Naive thymus-derived CD8-positive, alpha-beta T cell (primary cell): ENCODE measurements around the gene PANK4. TPM values are rescaled to one million over a fixed set of nuclear protein-coding genes. Genes with fewer than 3 reads are reported as not detected.
"Not testable (repeated sequence)": the region's sequence is repeated elsewhere in the genome, so short reads cannot be mapped to it uniquely, and the experiment has no call there.

Experiments
- ATAC-seq, 2 donors: fragments of 150-1000 bp; cut with Tn5 transposase in 1 of 2; sonication (Bioruptor Pico), chemical (Tn5 transposase) in 1 of 2; 1 replicate in 1 of 2; 2 replicates in 1 of 2; pipeline ENCODE4 v1.10.0; 2021; ENCODE audit warnings: mild to moderate bottlenecking in 2 of 2, moderate library complexity in 2 of 2
- POLR2A ChIA-PET: fragments of 350-600 bp; sonication (Branson Sonifier 250); formaldehyde crosslinking; loops from one replicate; lab custom pipeline; 2021; ENCODE audit warnings: antibody characterized with exemption; lab: Charles Lee
- DNase-seq, 10 donors: peaks; one replicate each; pipeline versions ENCODE4 v3.0.0 to v3.0.0-alpha.2; 2020 to 2022
- H3K27ac Mint-ChIP-seq, 10 donors: one replicate each; pipeline ENCODE4 v1.8.0; 2020 to 2022; ENCODE audit warnings: mild to moderate bottlenecking in 10 of 10, mixed read lengths in 10 of 10, moderate library complexity in 4 of 10, inconsistent platforms in 1 of 10
- H3K27me3 Mint-ChIP-seq, 5 donors: one replicate each; pipeline ENCODE4 v1.8.0; 2021 to 2022; ENCODE audit warnings: mixed read lengths in 5 of 5
- H3K36me3 Mint-ChIP-seq, 3 donors: one replicate each; pipeline ENCODE4 v1.8.0; 2020 to 2022; ENCODE audit warnings: mixed read lengths in 3 of 3, mild to moderate bottlenecking in 2 of 3, inconsistent platforms in 1 of 3
- H3K4me1 Mint-ChIP-seq, 4 donors: one replicate each; pipeline ENCODE4 v1.8.0; 2021 to 2022; ENCODE audit warnings: mixed read lengths in 4 of 4
- H3K4me3 Mint-ChIP-seq, 10 donors: one replicate each; pipeline ENCODE4 v1.8.0; 2020 to 2022; ENCODE audit warnings: mild to moderate bottlenecking in 10 of 10, mixed read lengths in 10 of 10, moderate library complexity in 6 of 10, inconsistent platforms in 1 of 10
- H3K9me3 Mint-ChIP-seq, 9 donors: one replicate each; pipeline ENCODE4 v1.8.0; 2020 to 2022; ENCODE audit warnings: mixed read lengths in 9 of 9, mild to moderate bottlenecking in 3 of 9, inconsistent platforms in 1 of 9, moderate library complexity in 1 of 9
- polyA plus RNA-seq, 3 donors: library from polyadenylated mRNA; unstranded; fragments of 300-500 nt; fragmentation: Illumina TruSeq; gene quantifications; one replicate each; pipeline ENCODE4 v1.2.3, GENCODE V29; 2021
- total RNA-seq, 8 experiments: library from RNA in 2 of 8; stranded (reverse) in 2 of 8; gene quantifications; one replicate each; pipeline ENCODE4 v1.2.3 and lab custom pipeline; 2021 to 2026

The PANK4 gene
- total and polyA plus RNA-seq, 5 experiments from 2014 or later: 9.0 to 155 (median 31.7) TPM

DNA sequence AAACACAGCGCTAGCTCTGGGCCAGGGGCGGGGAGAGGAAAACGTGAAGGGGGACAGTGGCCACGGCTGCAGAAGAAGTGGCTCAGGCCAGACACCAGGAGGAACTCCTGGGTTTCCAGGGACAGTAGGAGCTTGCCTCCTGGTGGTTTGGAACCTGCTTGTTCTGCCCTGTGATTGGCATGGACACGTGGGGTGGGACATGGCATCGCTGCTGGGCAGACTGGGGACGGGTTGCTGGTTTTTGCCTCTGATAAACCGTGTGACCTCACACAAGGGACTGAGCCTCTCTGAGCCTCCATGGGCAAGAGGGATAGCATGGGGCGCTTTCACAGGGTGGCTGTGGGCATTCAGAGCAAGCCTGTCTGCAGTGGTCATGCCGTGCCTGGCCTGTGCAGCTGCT is 57.9 kb downstream of the PANK4 start:
- POLR2A ChIA-PET: no interaction called here
- ATAC-seq (no peak), DNase-seq (no peak)
- Mint-ChIP-seq H3K4me3 (no peak overlapping the region), H3K36me3 (no peaks in the 10 kb centered on the region), H3K27ac (no peak overlapping the region), H3K4me1 (peaks cover 4 to 7% (median 5%) of the 10 kb centered on the region in 4 donors), H3K9me3 (no peaks in the 10 kb centered on the region), H3K27me3 (peaks cover 0 to 13% (median 6%) of the 10 kb centered on the region in 5 donors)

DNA sequence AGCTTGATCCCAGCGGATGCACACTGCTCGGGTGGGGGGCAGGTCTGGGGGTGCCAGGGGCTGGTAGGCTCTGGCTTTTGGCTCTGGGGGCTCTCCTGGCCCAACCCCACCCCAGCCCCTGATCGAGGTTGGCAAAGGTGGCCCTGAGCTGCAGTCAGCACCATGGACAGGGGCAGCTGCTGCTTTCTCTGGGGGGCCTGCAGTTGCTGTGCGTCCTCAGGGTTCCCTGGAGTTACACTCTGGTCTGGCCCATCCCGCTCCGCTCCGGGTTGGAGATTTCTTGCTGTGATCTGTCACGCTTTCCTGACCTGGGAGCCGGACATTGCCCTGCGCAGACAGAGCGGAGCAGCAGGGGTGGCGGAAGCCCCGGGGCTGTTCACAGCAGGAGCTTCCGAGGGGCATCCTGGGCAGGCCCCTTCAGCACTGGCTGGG is 58.3 kb downstream of the PANK4 start:
- POLR2A ChIA-PET: interaction anchor here (0.5 kb wide), 1 partner anchor 391 kb away, joined by 3 read pairs; no protein-coding TSS in a partner anchor
- H3K4me3 Mint-ChIP-seq: no peak overlapping the region
- DNase-seq (peak; percentile 26 to 73 (median 56)), ATAC-seq (peak; percentile 63 to 76)
- H3K27me3 Mint-ChIP-seq: peaks cover 0 to 13% (median 6%) of the 10 kb centered on the region in 5 donors
- no peak overlapping the region for H3K27ac Mint-ChIP-seq
- peaks cover 4 to 7% (median 5%) of the 10 kb centered on the region in 4 donors for H3K4me1 Mint-ChIP-seq
- no peaks in the 10 kb centered on the region for H3K9me3 Mint-ChIP-seq
- no peaks in the 10 kb centered on the region for H3K36me3 Mint-ChIP-seq

DNA sequence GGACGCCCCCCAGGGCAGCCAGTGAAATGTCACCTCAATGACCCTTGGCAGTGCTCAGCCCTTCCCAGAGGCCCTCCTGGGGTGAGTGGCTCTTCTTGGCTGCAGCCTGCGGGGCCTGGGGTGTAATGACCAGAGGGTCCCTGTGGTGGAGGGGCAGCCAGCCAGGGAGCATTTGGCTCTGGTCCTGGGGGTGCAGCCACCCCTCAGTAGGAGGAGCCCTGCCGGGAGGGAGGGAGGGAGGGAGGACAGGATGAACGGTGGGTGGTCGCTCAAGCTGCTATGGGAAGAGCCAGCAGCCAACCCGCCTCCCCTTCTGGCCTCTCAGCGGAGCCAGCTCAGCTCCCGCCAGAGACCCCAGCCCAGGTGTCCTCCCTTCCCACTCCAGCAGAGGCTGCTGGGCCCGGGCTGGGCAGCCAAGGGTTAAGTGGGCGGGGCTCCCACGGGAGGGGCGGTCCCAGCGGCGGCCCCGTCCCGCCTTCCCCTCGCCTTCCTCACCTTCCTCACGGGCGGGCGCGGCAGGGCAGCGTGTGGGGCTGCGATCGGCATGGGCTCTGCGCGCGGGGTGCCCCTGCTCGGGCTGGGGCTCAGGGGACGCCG is 59.3 kb downstream of the PANK4 start:
- ATAC-seq: peak; percentile 29 to 72
- Mint-ChIP-seq H3K9me3 (no peaks in the 10 kb centered on the region), H3K4me1 (peaks cover 4 to 7% (median 5%) of the 10 kb centered on the region in 4 donors), H3K36me3 (no peaks in the 10 kb centered on the region), H3K27ac (no peak overlapping the region), H3K27me3 (peaks cover 0 to 16% (median 6%) of the 10 kb centered on the region in 5 donors), H3K4me3 (no peak overlapping the region)
- DNase-seq: peak in 5 of 10 donors; percentile 5 to 39 (median 15)
- POLR2A ChIA-PET: no interaction called here

DNA sequence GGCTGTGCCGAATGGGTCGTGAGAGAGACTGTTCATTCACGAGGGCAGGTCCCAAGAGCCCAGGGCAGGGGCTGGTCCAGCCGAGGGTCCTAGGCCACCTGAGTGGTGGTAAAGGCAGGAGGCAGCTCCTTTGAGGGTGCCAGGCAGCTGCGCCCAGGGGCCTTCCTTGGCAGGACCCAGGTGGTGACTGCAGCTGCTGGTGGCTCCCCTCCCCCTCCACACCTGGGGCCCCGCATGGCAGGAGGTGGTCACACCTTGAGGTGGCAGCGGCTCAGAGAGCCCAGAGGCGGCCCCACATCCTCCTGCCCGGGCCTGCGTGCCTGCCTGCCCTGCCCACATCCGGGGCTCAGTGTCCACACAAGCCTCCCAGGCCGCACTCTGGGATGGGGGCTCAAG is 60.1 kb downstream of the PANK4 start:
- peak overlapping the region in 2 of 10 donors; percentile 16 to 22 for H3K4me3 Mint-ChIP-seq
- DNase-seq (no peak), ATAC-seq (no peak)
- H3K9me3 Mint-ChIP-seq: no peaks in the 10 kb centered on the region
- H3K27ac Mint-ChIP-seq: no peak overlapping the region
- peaks cover 0 to 16% (median 6%) of the 10 kb centered on the region in 5 donors for H3K27me3 Mint-ChIP-seq
- peaks cover 0 to 2% (median 0%) of the 10 kb centered on the region in 3 donors for H3K36me3 Mint-ChIP-seq
- POLR2A ChIA-PET: no interaction called here
- H3K4me1 Mint-ChIP-seq: peaks cover 4 to 10% (median 5%) of the 10 kb centered on the region in 4 donors

DNA sequence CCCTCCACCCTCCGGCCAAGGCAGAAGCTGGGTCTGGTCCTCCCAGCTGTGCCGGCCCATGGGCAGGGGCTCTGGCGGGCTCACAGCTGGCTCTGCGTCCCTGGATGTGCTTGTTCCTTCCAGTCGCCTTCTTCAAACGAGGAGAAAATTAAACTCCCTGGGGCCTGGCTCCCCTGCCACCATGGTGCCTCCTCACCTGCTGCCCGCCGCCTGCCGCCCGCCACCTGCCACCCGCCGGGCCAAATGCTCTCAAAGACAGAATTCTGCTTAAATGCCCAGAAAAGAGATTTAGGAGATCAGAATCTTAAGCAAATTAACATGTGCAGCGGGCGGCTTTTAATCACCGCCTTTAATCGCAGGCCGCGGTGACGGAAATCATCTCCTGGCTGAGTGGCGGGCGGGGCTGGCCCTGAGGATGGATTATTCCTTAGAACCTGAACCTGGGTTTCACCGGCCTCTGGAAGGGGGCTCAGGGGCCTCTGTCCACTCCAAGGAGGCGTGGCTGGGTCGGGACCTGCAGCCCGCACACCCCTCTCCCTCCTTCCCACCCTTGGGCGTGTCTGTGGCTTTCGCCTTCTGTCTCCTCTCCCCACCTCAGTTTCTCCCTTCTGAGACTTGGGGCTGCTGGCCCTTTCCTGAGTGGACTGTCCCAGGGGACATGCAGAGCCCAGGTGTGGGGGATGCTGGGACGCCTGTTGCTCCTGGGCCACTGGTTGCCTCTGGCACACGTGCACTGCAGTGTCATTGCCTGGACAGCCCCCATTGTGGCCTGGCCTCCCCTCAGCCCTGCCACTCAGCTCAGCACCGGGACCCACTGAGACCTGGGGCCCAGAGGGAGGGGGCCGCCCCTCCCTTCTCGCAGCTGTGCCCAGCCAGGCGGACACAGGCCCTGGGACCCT is 60.8 kb downstream of the PANK4 start:
- no peak overlapping the region for H3K27ac Mint-ChIP-seq
- H3K27me3 Mint-ChIP-seq: peaks cover 0 to 16% (median 6%) of the 10 kb centered on the region in 5 donors
- H3K36me3 Mint-ChIP-seq: peaks cover 0 to 2% (median 0%) of the 10 kb centered on the region in 3 donors
- no peak overlapping the region for H3K4me3 Mint-ChIP-seq
- no peak for DNase-seq
- POLR2A ChIA-PET: no interaction called here
- no peak for ATAC-seq
- peaks cover 4 to 10% (median 5%) of the 10 kb centered on the region in 4 donors for H3K4me1 Mint-ChIP-seq
- H3K9me3 Mint-ChIP-seq: no peaks in the 10 kb centered on the region

DNA sequence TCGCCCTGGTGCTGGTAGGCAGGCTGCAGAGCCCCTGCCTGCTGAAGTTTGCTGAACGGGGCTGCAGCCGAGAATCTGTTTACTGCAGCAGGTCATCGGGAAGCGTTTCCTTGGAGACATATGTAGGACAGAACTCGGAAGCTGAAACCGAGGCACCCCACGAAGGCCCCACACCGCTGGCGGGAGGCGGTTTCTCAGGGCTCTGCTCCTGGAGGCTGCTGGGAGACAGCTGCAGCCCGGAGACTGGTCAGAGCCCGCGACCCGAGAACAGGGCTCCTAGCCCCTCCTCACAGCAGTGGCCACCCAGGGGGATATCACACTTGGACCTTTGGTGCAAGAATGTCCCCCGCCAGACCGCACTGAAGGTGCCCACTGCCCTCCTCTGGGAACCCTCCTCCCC is 63.0 kb downstream of the PANK4 start:
- Mint-ChIP-seq H3K27me3 (peaks cover 0 to 16% (median 4%) of the 10 kb centered on the region in 5 donors), H3K27ac (no peak overlapping the region), H3K4me3 (no peak overlapping the region), H3K4me1 (peaks cover 2 to 10% (median 7%) of the 10 kb centered on the region in 4 donors), H3K36me3 (peaks cover 0 to 2% (median 0%) of the 10 kb centered on the region in 3 donors), H3K9me3 (no peaks in the 10 kb centered on the region)
- ATAC-seq (no peak), DNase-seq (no peak)
- POLR2A ChIA-PET: interaction anchor here (0.5 kb wide), 1 partner anchor 85 kb away, joined by 3 read pairs; no protein-coding TSS in a partner anchor

DNA sequence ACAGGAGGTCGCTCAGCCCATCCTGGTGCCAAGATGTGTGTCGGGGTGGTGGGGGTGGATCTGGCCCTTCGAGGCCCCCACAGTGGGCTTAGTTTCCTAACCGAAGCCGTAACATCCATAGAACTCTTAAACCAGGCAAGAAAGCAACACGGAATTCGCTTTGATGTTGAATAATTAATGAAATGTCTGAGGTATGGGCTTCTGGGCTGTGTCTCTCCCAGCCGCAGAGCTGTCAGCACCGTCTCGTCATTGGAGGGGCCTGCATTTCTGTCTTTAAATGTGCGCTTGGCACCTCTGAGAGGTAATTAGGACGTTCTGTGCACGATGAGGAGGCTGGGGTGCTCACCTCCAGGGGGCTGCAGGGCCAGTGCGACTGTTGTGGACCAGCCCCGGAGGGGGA is 63.6 kb downstream of the PANK4 start:
- ATAC-seq: no peak
- H3K4me1 Mint-ChIP-seq: peaks cover 2 to 10% (median 7%) of the 10 kb centered on the region in 4 donors

DNA sequence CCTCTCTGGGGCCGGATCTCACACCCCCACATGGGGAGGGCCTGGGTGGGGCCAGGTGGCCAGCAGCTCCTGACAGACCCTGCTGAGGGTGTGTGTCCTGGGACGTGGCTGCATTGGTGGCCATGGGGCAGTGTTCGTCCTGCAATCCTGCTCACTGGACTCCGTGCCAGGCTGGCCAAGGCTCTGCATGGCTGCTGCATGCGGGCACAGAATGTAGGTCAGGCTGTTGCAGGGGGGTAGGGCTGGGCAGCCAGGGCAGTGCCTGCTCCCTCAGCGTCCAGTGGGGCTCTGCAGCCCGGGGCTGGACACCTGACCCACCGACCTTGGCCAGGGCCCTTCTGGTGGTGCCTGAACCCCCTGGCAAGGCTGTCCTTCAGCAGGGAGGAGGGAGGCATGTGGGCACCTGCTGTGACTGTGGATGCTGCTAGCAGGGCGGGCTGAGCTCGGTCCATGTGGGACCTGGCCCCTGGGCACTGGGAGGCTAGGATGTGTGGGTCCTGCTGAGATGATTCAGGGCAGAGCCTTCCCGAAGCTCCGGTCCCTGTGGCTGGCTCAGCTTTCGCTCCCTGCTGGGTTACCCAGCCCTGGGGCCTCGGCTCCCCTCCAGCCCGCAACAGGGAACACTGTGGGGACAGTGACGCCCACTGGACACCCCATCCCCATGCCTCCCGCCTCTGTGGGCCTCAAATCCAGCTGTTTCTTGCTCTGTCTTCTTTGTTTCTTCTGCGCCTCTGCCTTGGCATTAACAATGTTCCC is 65.2 kb downstream of the PANK4 start:
- DNase-seq (no peak), ATAC-seq (no peak)
- Mint-ChIP-seq H3K4me1 (peaks cover 0 to 8% (median 2%) of the 10 kb centered on the region in 4 donors), H3K36me3 (peaks cover 0 to 2% (median 0%) of the 10 kb centered on the region in 3 donors), H3K27me3 (peaks cover 0 to 16% (median 4%) of the 10 kb centered on the region in 5 donors), H3K9me3 (no peaks in the 10 kb centered on the region), H3K27ac (no peak overlapping the region), H3K4me3 (no peak overlapping the region)
- POLR2A ChIA-PET: interaction anchor here (1.2 kb wide), 1 partner anchor 18 kb away, joined by 5 read pairs; no protein-coding TSS in a partner anchor

More for the DNA sequence above, 63.6 kb downstream of the PANK4 start:
- peaks cover 0 to 2% (median 0%) of the 10 kb centered on the region in 3 donors for H3K36me3 Mint-ChIP-seq
- peaks cover 0 to 16% (median 4%) of the 10 kb centered on the region in 5 donors for H3K27me3 Mint-ChIP-seq
- no peak overlapping the region for H3K4me3 Mint-ChIP-seq
- DNase-seq: no peak
- POLR2A ChIA-PET: no interaction called here
- H3K9me3 Mint-ChIP-seq: no peaks in the 10 kb centered on the region
- H3K27ac Mint-ChIP-seq: no peak overlapping the region

DNA sequence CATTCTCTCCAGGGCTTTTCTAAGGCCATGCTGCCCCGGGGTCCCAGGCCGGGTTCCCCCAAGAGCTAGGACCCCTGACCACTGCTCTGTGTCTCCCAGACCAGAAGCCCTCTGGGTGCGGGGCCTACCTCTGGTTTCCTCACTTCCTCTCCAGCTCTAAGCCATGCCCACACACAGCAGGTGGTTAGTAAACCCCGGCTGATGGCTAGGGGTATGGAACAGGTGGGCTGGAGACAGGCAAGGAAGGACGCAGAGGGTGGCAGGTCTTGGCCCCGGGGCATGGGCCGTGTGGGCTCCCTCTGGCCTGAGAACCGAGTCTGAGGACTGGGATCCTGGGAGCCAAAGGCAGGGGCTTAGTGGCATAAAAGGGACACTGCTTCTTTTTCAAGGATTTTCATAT is 66.2 kb downstream of the PANK4 start:
- no peak for ATAC-seq
- H3K36me3 Mint-ChIP-seq: peaks cover 0 to 2% (median 0%) of the 10 kb centered on the region in 3 donors

DNA sequence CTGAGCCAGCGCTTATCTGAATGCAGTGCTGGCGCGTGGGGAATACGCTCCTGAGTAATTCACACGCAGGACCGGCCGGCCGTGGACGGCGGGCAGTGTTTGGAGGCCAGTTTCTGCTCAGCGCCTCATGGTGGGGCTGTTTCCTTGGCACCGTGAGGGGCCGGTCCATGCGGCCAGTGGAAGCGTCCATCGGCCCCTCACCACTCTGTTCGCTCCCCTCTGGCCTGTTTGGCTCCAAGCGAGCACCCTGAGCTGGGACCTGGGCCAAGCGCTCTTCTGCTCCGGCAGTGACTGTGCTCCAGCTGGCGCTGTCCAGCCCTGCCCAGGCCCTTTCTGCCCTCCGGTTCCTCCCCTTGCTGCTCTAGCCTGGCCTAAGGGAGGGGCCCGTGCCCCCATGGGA is 66.6 kb downstream of the PANK4 start:
- peaks cover 0 to 16% (median 4%) of the 10 kb centered on the region in 5 donors for H3K27me3 Mint-ChIP-seq
- POLR2A ChIA-PET: no interaction called here
- peaks cover 0 to 2% (median 0%) of the 10 kb centered on the region in 3 donors for H3K36me3 Mint-ChIP-seq
- H3K4me1 Mint-ChIP-seq: peaks cover 0 to 8% (median 3%) of the 10 kb centered on the region in 4 donors
- no peak overlapping the region for H3K4me3 Mint-ChIP-seq
- H3K9me3 Mint-ChIP-seq: no peaks in the 10 kb centered on the region
- no peak for DNase-seq
- no peak for ATAC-seq
- no peak overlapping the region for H3K27ac Mint-ChIP-seq

More for the DNA sequence above, 66.2 kb downstream of the PANK4 start:
- H3K27ac Mint-ChIP-seq: no peak overlapping the region
- H3K9me3 Mint-ChIP-seq: no peaks in the 10 kb centered on the region
- peaks cover 0 to 16% (median 4%) of the 10 kb centered on the region in 5 donors for H3K27me3 Mint-ChIP-seq
- H3K4me3 Mint-ChIP-seq: no peak overlapping the region
- DNase-seq: no peak
- peaks cover 0 to 8% (median 3%) of the 10 kb centered on the region in 4 donors for H3K4me1 Mint-ChIP-seq
- POLR2A ChIA-PET: interaction anchor here (1.2 kb wide), 1 partner anchor 17 kb away, joined by 5 read pairs; no protein-coding TSS in a partner anchor

DNA sequence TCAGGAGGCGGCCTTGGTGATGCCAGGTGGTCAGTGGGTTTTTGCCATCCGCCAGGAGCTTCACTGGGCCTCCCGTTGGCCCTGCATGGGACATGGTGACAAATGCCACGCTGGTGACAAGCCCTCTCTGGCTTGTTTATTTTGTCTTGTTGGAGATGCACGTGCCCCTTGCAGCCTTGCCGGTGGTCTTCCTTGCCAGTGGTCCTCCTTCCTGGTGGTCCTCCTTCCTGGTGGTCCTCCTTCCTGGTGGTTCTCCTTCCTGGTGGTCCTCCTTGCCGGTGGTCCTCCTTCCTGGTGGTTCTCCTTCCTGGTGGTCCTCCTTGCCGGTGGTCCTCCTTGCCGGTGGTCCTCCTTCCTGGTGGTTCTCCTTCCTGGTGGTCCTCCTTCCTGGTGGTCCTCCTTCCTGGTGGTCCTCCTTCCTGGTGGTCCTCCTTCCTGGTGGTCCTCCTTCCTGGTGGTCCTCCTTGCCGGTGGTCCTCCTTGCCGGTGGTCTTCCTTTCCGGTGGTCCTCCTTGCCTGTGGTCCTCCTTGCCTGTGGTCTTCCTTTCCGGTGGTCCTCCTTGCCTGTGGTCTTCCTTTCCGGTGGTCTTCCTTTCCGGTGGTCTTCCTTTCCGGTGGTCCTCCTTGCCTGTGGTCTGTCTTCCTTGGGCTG is 67.2 kb downstream of the PANK4 start:
- H3K4me1 Mint-ChIP-seq: not testable (repeated sequence)

More for the DNA sequence above, 67.2 kb downstream of the PANK4 start:
- POLR2A ChIA-PET, H3K4me3 Mint-ChIP-seq, ATAC-seq, H3K36me3 Mint-ChIP-seq, H3K27ac Mint-ChIP-seq, DNase-seq, H3K9me3 Mint-ChIP-seq: not testable (repeated sequence)
- peaks cover 0 to 12% (median 0%) of the 10 kb centered on the region in 5 donors for H3K27me3 Mint-ChIP-seq
